Fibroblast of villous mesenchyme (primary cell): Measurements from ENCODE around the gene EIPR1. TPM values are rescaled to one million over a fixed set of nuclear protein-coding genes. Genes with fewer than 3 reads are reported as not detected.

Experiments
- DNase-seq: peaks from one replicate; pipeline ENCODE4 v3.0.0-alpha.2; 2010; ENCODE audit warnings: low read depth
- H3K4me3 ChIP-seq: 2 replicates; pipeline ENCODE4 v1.5.1; 2011; ENCODE audit warnings: low read depth, mild to moderate bottlenecking, low read length
- total RNA-seq: library from RNA; depleted of rRNA; stranded (reverse); fragments of >200 nt; gene quantifications from 2 replicates; pipeline ENCODE4 v1.2.3, GENCODE V29; 2012
- TF ChIP-seq, protein P1 (sequence below): IDR thresholded peaks from 2 replicates; pipeline ENCODE4 v1.5.1; 2012; ENCODE audit warnings: low read depth, mild to moderate bottlenecking, low read length; ENCODE audit not compliant: insufficient read depth

Gene EIPR1
- total RNA-seq, 1 donor = 32.4 TPM

GRCh38 chr2:3270095-3270478 is 107.5 kb downstream of the EIPR1 start:
- H3K4me3 ChIP-seq = no peak overlapping the region
- TF ChIP-seq, protein P1, sequence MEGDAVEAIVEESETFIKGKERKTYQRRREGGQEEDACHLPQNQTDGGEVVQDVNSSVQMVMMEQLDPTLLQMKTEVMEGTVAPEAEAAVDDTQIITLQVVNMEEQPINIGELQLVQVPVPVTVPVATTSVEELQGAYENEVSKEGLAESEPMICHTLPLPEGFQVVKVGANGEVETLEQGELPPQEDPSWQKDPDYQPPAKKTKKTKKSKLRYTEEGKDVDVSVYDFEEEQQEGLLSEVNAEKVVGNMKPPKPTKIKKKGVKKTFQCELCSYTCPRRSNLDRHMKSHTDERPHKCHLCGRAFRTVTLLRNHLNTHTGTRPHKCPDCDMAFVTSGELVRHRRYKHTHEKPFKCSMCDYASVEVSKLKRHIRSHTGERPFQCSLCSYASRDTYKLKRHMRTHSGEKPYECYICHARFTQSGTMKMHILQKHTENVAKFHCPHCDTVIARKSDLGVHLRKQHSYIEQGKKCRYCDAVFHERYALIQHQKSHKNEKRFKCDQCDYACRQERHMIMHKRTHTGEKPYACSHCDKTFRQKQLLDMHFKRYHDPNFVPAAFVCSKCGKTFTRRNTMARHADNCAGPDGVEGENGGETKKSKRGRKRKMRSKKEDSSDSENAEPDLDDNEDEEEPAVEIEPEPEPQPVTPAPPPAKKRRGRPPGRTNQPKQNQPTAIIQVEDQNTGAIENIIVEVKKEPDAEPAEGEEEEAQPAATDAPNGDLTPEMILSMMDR = no peak
- no peak for DNase-seq

GRCh38 chr2:3269425-3270094 is 108.1 kb downstream of the EIPR1 start:
- TF ChIP-seq, protein P1 = no peak
- DNase-seq = no peak
- no peak overlapping the region for H3K4me3 ChIP-seq

- H3K4me3 ChIP-seq = no peak overlapping the region
- TF ChIP-seq, protein P1 = no peak
- DNase-seq = no peak
Measured at GRCh38 chr2:3268705-3269029, 109.0 kb downstream of the EIPR1 start.

- DNase-seq = no peak
- TF ChIP-seq, protein P1 = no peak
- no peak overlapping the region for H3K4me3 ChIP-seq
Measured at GRCh38 chr2:3267869-3268704, 109.5 kb downstream of the EIPR1 start.

DNA sequence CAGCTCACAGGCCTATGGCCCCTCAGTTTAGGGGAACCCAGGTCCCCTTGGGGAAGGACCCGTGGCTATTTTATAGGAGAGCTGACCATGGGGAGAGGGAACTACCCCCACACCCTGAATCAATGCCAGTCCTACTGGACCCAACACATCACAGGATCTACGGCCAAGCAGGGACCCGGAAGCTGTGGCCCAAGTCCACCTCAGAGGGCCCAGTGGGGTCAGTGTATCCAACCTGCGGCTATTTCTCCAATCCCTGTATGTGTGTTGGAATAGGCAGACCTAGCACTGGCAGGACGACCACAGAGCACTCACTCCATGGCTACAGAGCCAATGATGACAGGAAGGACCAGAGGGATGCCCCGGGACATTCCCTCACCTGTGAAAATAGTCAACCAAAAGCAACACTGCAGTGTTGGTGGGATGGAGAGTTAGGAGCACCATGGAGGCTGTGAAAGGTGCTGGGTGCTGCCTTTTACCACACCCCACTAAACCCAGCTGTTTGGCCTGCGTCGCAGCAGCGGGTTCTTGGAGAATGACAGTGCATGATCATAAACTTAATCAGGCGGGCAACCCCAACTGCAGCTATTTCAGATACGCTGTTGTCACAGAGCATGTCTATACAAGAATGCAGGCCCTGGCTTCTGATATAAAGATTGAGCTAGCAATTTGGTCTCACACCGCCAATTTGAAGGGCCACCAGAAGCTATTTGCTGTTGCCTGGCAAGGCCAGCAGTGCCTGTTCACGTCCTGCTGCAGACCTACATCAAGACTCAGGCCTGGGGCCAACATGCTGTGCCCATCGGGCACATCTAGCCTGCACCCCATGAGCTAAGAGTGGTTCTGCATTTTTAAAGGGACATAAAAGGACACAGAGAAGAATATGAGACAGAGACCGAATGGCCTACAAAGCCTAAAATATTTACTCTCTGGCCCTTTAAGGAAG is 110.4 kb downstream of the EIPR1 start:
- no peak overlapping the region for H3K4me3 ChIP-seq
- DNase-seq = no peak
- TF ChIP-seq, protein P1 = no peak

GRCh38 chr2:3265981-3266924 is 111.4 kb downstream of the EIPR1 start:
- TF ChIP-seq, protein P1 = no peak
- no peak overlapping the region for H3K4me3 ChIP-seq
- no peak for DNase-seq
